Measurements from ENCODE around the gene CCR3. TPM values are rescaled to one million over a fixed set of nuclear protein-coding genes. Genes with fewer than 3 reads are reported as not detected.

CCR3 gene
- total RNA-seq, 1 experiment from 2014 or later = not detected

GRCh38 chr3:46303240-46303639 lies 61.0 kb downstream of the CCR3 start:
- RAD21 ChIA-PET (ENCODE audit: low non-redundant PET in 1 of 2, low total read pairs in 2 of 2, uncharacterized antibody in 2 of 2, unreplicated experiment in 2 of 2) = no interaction called here

More at GRCh38 chr3:46303240-46303639, 61.0 kb downstream of the CCR3 start:
- Histone ChIP-seq H3K4me2 (ENCODE audit: low read length) (no peak overlapping the region), H3K27ac (ENCODE audit: low read depth, low read length) (no peak overlapping the region), H3K27me3 (ENCODE audit: insufficient read depth, low read length) (peaks cover 5% of the 10 kb centered on the region; the same call in 1 of the 2 replicates), H3K9me2 (ENCODE audit: insufficient read depth) (no peaks in the 10 kb centered on the region; the same call in 1 of the 2 replicates), H3K36me3 (ENCODE audit: control insufficient read depth in 1 of 2, insufficient read depth in 2 of 2, low read length in 2 of 2) (no peaks in the 10 kb centered on the region), H3K79me2 (ENCODE audit: insufficient read depth, low read length) (no peaks in the 10 kb centered on the region), H3K4me3 (replicated peaks in 1 of 2; ENCODE audit: low read depth in 1 of 2, low read length in 2 of 2) (no peak overlapping the region), H3K4me1 (ENCODE audit: control insufficient read depth in 1 of 2, insufficient read depth in 2 of 2, low read length in 2 of 2) (no peaks in the 10 kb centered on the region), H4K20me1 (ENCODE audit: insufficient read depth) (no peaks in the 10 kb centered on the region), H3K9me3 (ENCODE audit: control insufficient read depth in 1 of 2, insufficient read depth in 1 of 2, low read depth in 1 of 2, low read length in 2 of 2) (no peaks in the 10 kb centered on the region), H2AFZ (ENCODE audit: low read depth, low read length, poor library complexity, severe bottlenecking) (no peak overlapping the region), H3K9ac (ENCODE audit: low read length) (no peak overlapping the region)
- no peak for DNase-seq (ENCODE audit: low read depth, low spot score)
- CTCF ChIA-PET = no interaction called here
- POLR2A ChIA-PET = no interaction called here
- no TSS peak for BruUV-seq (replicated peaks)
- intact Hi-C loops (cut with micrococcal nuclease) = no loop called here
- TF ChIP-seq CBX3 (IDR thresholded peaks at IDR 0.05; ENCODE audit: low read depth) (no peak), SIN3A (IDR thresholded peaks at IDR 0.05; ENCODE audit: low read depth) (no peak), RAD21 (IDR thresholded peaks at IDR 0.05; ENCODE audit: low read depth) (no peak), ZNF274 (IDR thresholded peaks at IDR 0.05; ENCODE audit: low read depth, low read length) (no peak), CTCF (IDR thresholded peaks at IDR 0.05 in 2 of 3, conservative IDR thresholded peaks at IDR 0.05 in 1 of 3; ENCODE audit: borderline replicate concordance in 1 of 3, insufficient read depth in 1 of 3, low read depth in 2 of 3, low read length in 2 of 3) (no peak), ZBTB33 (IDR thresholded peaks at IDR 0.05; ENCODE audit: extremely low read depth, insufficient replicate concordance, low read length) (no peak), ATF3 (IDR thresholded peaks at IDR 0.05) (no peak), SP1 (IDR thresholded peaks at IDR 0.05; ENCODE audit: low read depth) (no peak), REST (IDR thresholded peaks at IDR 0.05; ENCODE audit: low read depth) (no peak), EZH2 (IDR thresholded peaks at IDR 0.05) (no peak), POLR2A (IDR thresholded peaks at IDR 0.05; ENCODE audit: borderline replicate concordance, extremely low read depth, insufficient read depth, insufficient read length) (no peak), POLR2AphosphoS5 (IDR thresholded peaks at IDR 0.05; ENCODE audit: low read depth, low read length) (no peak), YY1 (IDR thresholded peaks at IDR 0.05; ENCODE audit: extremely low read depth, insufficient replicate concordance, low read depth, low read length) (no peak), JUND (IDR thresholded peaks at IDR 0.05) (no peak), TCF7L2 (IDR thresholded peaks at IDR 0.05; ENCODE audit: borderline replicate concordance, extremely low read depth, insufficient read depth, insufficient read length) (no peak), EGR1 (IDR thresholded peaks at IDR 0.05; ENCODE audit: low read depth) (no peak)
- ATAC-seq = no peak

All from HCT116 (cell line).